ENCODE data around the gene NAA80. TPM values are rescaled to one million over a fixed set of nuclear protein-coding genes. Genes with fewer than 3 reads are reported as not detected.

Gene NAA80
- total and polyA plus RNA-seq, 12 donors: 6.4 to 13.5 (median 8.2) TPM

DNA sequence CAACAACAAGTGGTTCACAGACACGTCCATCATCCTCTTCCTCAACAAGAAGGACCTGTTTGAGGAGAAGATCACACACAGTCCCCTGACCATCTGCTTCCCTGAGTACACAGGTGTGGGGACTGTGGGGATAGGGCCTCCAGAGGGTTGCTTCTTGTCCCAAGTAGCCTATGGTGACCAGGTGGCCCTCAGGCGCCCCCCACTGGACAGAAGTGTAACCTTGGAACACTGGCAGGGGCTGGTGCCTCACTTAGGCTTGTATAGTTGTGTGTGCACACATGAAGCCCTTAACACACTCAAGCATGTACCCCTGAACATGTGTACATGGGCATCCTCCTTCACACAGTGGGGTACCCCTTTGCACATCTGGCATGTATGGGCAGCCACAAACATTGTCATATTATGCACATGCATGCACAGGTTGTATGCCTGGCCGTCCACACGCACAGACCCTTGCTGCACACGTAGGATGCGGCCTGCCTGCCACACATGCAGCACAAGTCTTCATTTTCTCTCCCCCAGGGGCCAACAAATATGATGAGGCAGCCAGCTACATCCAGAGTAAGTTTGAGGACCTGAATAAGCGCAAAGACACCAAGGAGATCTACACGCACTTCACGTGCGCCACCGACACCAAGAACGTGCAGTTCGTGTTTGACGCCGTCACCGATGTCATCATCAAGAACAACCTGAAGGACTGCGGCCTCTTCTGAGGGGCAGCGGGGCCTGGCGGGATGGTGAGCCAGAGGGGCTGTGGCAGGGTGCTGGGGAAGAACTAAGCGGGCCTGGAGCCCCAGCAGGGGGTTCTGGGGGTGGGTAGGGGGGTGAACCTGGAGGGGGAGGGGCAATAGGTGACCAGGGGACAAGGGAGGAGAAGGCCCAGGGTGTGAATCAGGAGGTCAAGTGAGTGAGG, 42.0 kb downstream of the NAA80 start:
- Histone ChIP-seq H3K4me1 (peaks cover 41 to 94% (median 67%) of the 10 kb centered on the region in 9 donors), H3K4me3 (no peak overlapping the region), H3K36me3 (peaks cover 6 to 76% (median 40%) of the 10 kb centered on the region in 9 donors), H3K27ac (peak overlapping the region in 9 of 10 donors; percentile 21 to 100 (median 99)), H3K27me3 (no peaks in the 10 kb centered on the region), H3K9me3 (peaks cover 0 to 7% (median 0%) of the 10 kb centered on the region in 11 donors)
- 89 to 91% methylated on average over 20 of the region's 20 CpGs for WGBS, 2 donors
- no peak for DNase-seq
- TF ChIP-seq, protein P1, sequence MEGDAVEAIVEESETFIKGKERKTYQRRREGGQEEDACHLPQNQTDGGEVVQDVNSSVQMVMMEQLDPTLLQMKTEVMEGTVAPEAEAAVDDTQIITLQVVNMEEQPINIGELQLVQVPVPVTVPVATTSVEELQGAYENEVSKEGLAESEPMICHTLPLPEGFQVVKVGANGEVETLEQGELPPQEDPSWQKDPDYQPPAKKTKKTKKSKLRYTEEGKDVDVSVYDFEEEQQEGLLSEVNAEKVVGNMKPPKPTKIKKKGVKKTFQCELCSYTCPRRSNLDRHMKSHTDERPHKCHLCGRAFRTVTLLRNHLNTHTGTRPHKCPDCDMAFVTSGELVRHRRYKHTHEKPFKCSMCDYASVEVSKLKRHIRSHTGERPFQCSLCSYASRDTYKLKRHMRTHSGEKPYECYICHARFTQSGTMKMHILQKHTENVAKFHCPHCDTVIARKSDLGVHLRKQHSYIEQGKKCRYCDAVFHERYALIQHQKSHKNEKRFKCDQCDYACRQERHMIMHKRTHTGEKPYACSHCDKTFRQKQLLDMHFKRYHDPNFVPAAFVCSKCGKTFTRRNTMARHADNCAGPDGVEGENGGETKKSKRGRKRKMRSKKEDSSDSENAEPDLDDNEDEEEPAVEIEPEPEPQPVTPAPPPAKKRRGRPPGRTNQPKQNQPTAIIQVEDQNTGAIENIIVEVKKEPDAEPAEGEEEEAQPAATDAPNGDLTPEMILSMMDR (IDR thresholded peaks at IDR 0.05): peak; percentile 24 to 64 (median 53)
- no peak for ATAC-seq
- intact Hi-C loops (cut with DNase I): loop anchor here in 1 of 10 donors (5.0 kb wide), 1 partner anchor 65 kb away; the partner anchor contains the start of gene HYAL2

DNA sequence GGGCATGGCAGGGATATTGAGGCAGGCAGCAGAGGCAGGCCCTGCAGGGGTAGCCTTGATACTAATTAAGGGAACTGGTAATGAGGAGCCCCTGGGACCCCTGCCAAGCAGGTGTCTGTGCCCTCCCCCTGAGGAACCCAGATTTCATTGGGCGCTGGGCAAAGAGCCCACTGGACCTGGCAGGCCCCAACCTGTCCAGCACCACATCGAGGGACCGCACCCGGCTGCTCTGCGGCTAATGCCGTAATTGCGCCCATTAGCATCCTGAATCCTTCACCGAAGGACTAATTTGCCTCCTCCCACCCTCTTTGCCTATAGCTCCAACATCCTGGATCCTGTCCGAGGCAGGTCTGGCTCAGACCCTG, 44.0 kb downstream of the NAA80 start:
- peaks cover 6 to 96% (median 42%) of the 10 kb centered on the region in 9 donors for H3K36me3 ChIP-seq
- WGBS, 2 donors: 72 to 75% methylated on average over 9 of the region's 9 CpGs
- H3K4me3 ChIP-seq: peak overlapping the region in 1 of 10 donors; percentile 6
- no peak for DNase-seq
- no peaks in the 10 kb centered on the region for H3K27me3 ChIP-seq
- intact Hi-C loops (cut with DNase I): loop anchor here in 1 of 10 donors (5.0 kb wide), 1 partner anchor 67 kb away; the partner anchor contains the start of gene HYAL2
- peak overlapping the region; percentile 73 to 100 (median 93) for H3K27ac ChIP-seq
- ATAC-seq: no peak
- H3K9me3 ChIP-seq: peaks cover 0 to 7% (median 0%) of the 10 kb centered on the region in 11 donors
- TF ChIP-seq, protein P1 (IDR thresholded peaks at IDR 0.05): no peak
- peaks cover 39 to 96% (median 75%) of the 10 kb centered on the region in 9 donors for H3K4me1 ChIP-seq

DNA sequence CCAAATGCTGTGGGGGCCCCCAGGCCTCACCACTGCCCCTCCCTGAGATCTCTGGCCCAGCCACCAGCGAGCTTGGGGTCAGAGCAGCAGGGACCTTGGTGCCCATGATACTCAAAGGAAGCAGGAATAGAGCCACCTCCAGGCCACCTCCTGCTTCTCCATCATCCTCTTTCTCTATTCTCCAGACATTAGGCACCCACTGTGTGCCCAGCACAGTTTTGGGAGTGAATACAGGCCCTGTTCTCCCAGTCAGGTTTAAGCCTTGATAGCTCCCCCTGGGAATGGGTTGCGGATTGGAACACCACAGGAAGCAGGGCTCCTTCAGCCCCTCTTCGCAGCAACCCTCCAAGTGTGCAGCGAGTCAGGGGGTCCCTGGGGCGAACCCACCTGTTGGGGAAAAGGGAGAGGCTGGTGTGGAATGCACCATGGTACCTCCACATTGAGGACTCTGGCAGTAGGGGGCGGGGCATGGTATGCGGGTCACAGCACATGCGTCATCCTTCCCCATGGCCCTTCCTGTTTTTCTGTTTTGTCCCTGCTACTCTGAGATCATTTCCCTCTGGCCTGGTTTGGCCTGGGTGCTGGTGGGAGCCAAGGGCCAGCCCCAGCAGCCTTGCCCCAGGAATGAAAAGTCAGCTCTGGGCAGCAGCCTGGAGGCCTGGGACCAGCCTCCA, 44.5 kb downstream of the NAA80 start:
- ATAC-seq: peak; percentile 36 to 82 (median 72)
- Histone ChIP-seq H3K4me1 (peaks cover 42 to 98% (median 76%) of the 10 kb centered on the region in 9 donors), H3K4me3 (peak overlapping the region in 1 of 10 donors; percentile 6), H3K36me3 (peaks cover 6 to 100% (median 42%) of the 10 kb centered on the region in 9 donors), H3K9me3 (peaks cover 0 to 7% (median 0%) of the 10 kb centered on the region in 11 donors), H3K27ac (peak overlapping the region; percentile 73 to 100 (median 93)), H3K27me3 (no peaks in the 10 kb centered on the region)
- DNase-seq: peak; percentile 69 to 88
- intact Hi-C loops (cut with DNase I): loop anchor here in 1 of 10 donors (5.0 kb wide), 1 partner anchor 68 kb away; the partner anchor contains the start of gene HYAL2
- 58 to 70% methylated on average over 8 of the region's 8 CpGs for WGBS, 2 donors
- TF ChIP-seq, protein P1 (IDR thresholded peaks at IDR 0.05): no peak

DNA sequence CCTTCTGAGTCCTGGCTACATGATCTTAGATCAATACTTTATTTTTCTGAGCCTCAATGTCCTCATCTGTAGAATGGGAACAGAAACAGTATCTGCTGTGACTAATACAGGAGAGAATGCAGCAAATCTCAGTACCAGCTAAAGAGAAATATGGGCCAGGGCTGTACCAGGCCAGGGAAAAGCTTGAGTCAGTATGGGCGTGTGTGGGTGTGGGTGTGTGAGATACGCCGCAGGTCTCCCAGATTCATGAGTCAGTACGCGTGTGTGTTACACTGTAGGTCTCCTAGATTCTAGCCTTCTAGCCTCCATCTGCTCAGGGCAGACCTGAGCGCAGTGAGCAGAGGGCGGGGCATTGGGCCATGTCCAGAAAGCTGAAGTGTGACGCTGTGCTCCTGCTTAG, 48.0 kb downstream of the NAA80 start:
- Histone ChIP-seq H3K4me1 (peaks cover 55 to 100% (median 98%) of the 10 kb centered on the region in 9 donors), H3K27ac (peak overlapping the region in 9 of 10 donors; percentile 53 to 100 (median 93)), H3K9me3 (no peaks in the 10 kb centered on the region), H3K36me3 (peaks cover 0 to 94% (median 23%) of the 10 kb centered on the region in 9 donors), H3K27me3 (no peaks in the 10 kb centered on the region), H3K4me3 (no peak overlapping the region)
- ATAC-seq (peak in 1 of 8 donors; percentile 18), DNase-seq (no peak)
- intact Hi-C loops (cut with DNase I): no loop called here
- TF ChIP-seq, protein P1 (IDR thresholded peaks at IDR 0.05): no peak
- WGBS, 2 donors: 72 to 83% methylated on average over 8 of the region's 8 CpGs
